Neuronal stem cell (in vitro differentiated cells): ENCODE data around the gene NNT.
"Not testable (repeated sequence)": the region's sequence is repeated elsewhere in the genome, so short reads cannot be mapped to it uniquely, and the experiment has no call there.

ENCODE experiments used
- DNase-seq: peaks from one replicate; pipeline ENCODE4 v3.0.0-alpha.2; 2013; ENCODE audit warnings: low spot score
- H2AFZ ChIP-seq: one replicate; pipeline ENCODE4 v1.6.1; 2013; ENCODE audit warnings: mild to moderate bottlenecking, low read length, inconsistent platforms
- H2AK5ac ChIP-seq: 2 replicates; pipeline ENCODE4 v1.6.1; 2013; ENCODE audit warnings: low read depth, mild to moderate bottlenecking, inconsistent platforms, low read length, moderate library complexity, mixed read lengths
- H2BK120ac ChIP-seq: 2 replicates; pipeline ENCODE4 v1.6.1; 2013; ENCODE audit warnings: low read depth, mild to moderate bottlenecking, inconsistent platforms, low read length, moderate library complexity, mixed read lengths
- H2BK12ac ChIP-seq: one replicate; pipeline ENCODE4 v1.6.1; 2013; ENCODE audit warnings: low read length, inconsistent platforms
- H2BK15ac ChIP-seq: 2 replicates; pipeline ENCODE4 v1.6.1; 2013; ENCODE audit warnings: mild to moderate bottlenecking, low read length, inconsistent platforms, mixed read lengths
- H2BK5ac ChIP-seq: one replicate; pipeline ENCODE4 v1.6.1; 2013; ENCODE audit warnings: inconsistent platforms, mild to moderate bottlenecking, low read length, moderate library complexity
- H3K14ac ChIP-seq: one replicate; pipeline ENCODE4 v1.6.1; 2013; ENCODE audit warnings: low read length, inconsistent platforms
- H3K18ac ChIP-seq: 2 replicates; pipeline ENCODE4 v1.6.1; 2013; ENCODE audit warnings: low read length, inconsistent platforms
- H3K23ac ChIP-seq: 2 replicates; pipeline ENCODE4 v1.6.1; 2013; ENCODE audit warnings: low read depth, mild to moderate bottlenecking, mixed read lengths, low read length, inconsistent platforms; ENCODE audit not compliant: poor library complexity
- H3K27ac ChIP-seq: replicated peaks from 3 replicates; pipeline ENCODE4 v1.5.1; 2013; ENCODE audit warnings: low read length, inconsistent platforms
- H3K27me3 ChIP-seq, 3 experiments: 2 replicates each; pipeline ENCODE4 v1.6.1; 2013; ENCODE audit warnings: low read length in 3 of 3, mild to moderate bottlenecking in 2 of 3, inconsistent platforms in 1 of 3, low read depth in 1 of 3, mixed read lengths in 1 of 3, moderate library complexity in 1 of 3; ENCODE audit not compliant: control insufficient read depth in 3 of 3, insufficient read depth in 3 of 3
- H3K36me3 ChIP-seq, 2 donors: replicated peaks in 1 of 2; 2 replicates each; pipeline ENCODE4 v1.6.1; 2013; ENCODE audit warnings: low read length in 2 of 2; ENCODE audit not compliant: control insufficient read depth in 2 of 2, insufficient read depth in 2 of 2
- H3K4ac ChIP-seq: 2 replicates; pipeline ENCODE4 v1.6.1; 2013; ENCODE audit warnings: inconsistent platforms, mild to moderate bottlenecking, low read length, moderate library complexity
- H3K4me1 ChIP-seq, 2 donors: 1 replicate in 1 of 2; 2 replicates in 1 of 2; pipeline ENCODE4 v1.6.1; 2013; ENCODE audit warnings: low read length in 2 of 2, low read depth in 1 of 2; ENCODE audit not compliant: control insufficient read depth in 2 of 2, insufficient read depth in 1 of 2
- H3K4me2 ChIP-seq: one replicate; pipeline ENCODE4 v1.6.1; 2013; ENCODE audit warnings: mild to moderate bottlenecking, low read length, inconsistent platforms; ENCODE audit not compliant: insufficient read depth, poor library complexity, severe bottlenecking
- H3K4me3 ChIP-seq, 2 donors: 2 replicates each; pipeline ENCODE4 v1.5.1; 2013; ENCODE audit warnings: low read length in 2 of 2, mild to moderate bottlenecking in 2 of 2, inconsistent platforms in 1 of 2, moderate library complexity in 1 of 2
- H3K79me1 ChIP-seq: one replicate; pipeline ENCODE4 v1.6.1; 2013; ENCODE audit warnings: low read depth, mild to moderate bottlenecking, inconsistent platforms, low read length, moderate library complexity
- H3K9ac ChIP-seq: one replicate; pipeline ENCODE4 v1.6.1; 2013; ENCODE audit warnings: mild to moderate bottlenecking, low read depth, low read length, inconsistent platforms; ENCODE audit not compliant: poor library complexity
- H3K9me3 ChIP-seq, 2 donors: replicated peaks in 1 of 2; 2 replicates each; pipeline versions ENCODE3 to v1.6.1; 2013; ENCODE audit warnings: low read length in 2 of 2, mild to moderate bottlenecking in 2 of 2, inconsistent platforms in 1 of 2, low read depth in 1 of 2, mixed read lengths in 1 of 2, moderate library complexity in 1 of 2; ENCODE audit not compliant: control insufficient read depth in 2 of 2, insufficient read depth in 1 of 2
- H4K8ac ChIP-seq: one replicate; pipeline ENCODE4 v1.6.1; 2013; ENCODE audit warnings: low read depth, mild to moderate bottlenecking, inconsistent platforms, low read length, moderate library complexity
- H4K91ac ChIP-seq: one replicate; pipeline ENCODE4 v1.6.1; 2013; ENCODE audit warnings: low read length, low read depth, mild to moderate bottlenecking, inconsistent platforms; ENCODE audit not compliant: poor library complexity
- WGBS, 2 donors: extraction: QIAGEN DNeasy Blood & Tissue Kit; methylation state at CpG; one replicate each; pipeline ENCODE4 v1.1.7; 2013; ENCODE audit warnings: missing lambda C conversion rate in 2 of 2, mixed read lengths in 1 of 2; ENCODE audit not compliant: insufficient read length in 2 of 2, insufficient replicate concordance in 1 of 2; ENCODE audit errors: extremely low coverage in 2 of 2; 5-methylcytosine and 5-hydroxymethylcytosine counted together

The NNT gene

DNA sequence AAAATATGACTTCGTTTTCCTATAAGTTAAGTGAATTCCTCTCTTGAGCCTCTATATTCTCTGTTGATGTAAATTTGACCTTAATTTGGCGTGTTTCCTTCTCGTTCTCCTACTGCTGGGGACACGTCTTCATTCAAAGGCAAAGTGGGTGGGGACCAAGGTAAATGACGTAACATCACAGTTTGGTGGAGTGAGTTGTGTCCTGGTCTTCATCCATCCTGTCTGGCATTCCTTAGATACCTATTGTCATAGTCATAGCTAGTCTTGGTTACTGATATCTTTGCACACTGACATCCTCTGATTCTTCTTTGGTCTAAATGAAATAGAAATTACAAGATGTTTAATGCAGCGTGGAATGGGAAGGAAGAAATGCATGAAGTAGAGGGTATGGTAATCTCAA is 108.5 kb downstream of the NNT start:
- Histone ChIP-seq H3K18ac (no peak overlapping the region), H2BK15ac (no peak overlapping the region), H3K4me1 (no peaks in the 10 kb centered on the region), H3K9me3 (no peaks in the 10 kb centered on the region), H4K8ac (no peak overlapping the region), H3K23ac (no peak overlapping the region), H2AFZ (no peak overlapping the region), H3K4me2 (no peak overlapping the region), H2BK120ac (no peak overlapping the region), H3K27me3 (no peaks in the 10 kb centered on the region), H3K27ac (no peak overlapping the region), H2BK5ac (no peak overlapping the region), H2AK5ac (no peak overlapping the region), H3K4ac (no peak overlapping the region), H3K9ac (no peak overlapping the region), H2BK12ac (no peak overlapping the region), H3K14ac (no peak overlapping the region), H4K91ac (no peak overlapping the region), H3K4me3 (no peak overlapping the region), H3K36me3 (no peaks in the 10 kb centered on the region), H3K79me1 (no peaks in the 10 kb centered on the region)
- no CpG with 5 or more reads among the region's 6 CpGs for WGBS, 2 donors
- DNase-seq: no peak

DNA sequence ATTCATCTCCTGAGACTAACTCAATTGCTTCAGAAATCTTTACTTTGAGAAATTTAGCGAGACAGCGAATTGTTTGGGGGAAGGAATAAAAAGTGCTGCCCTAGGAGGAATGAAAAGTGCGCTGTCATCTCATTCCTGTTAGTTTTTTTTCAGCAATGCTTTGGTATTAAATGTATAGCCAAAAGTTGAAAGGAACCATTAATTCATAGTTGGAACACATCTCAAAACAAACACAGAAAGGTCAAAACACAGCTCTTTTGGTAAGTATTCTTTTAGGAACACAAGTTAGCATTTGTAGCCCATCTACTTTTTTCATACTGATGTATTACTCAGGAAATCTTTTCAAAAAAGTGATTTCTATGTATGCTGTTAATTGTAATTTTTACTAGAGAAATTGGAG is 109.1 kb downstream of the NNT start:
- no peak overlapping the region for H3K27ac ChIP-seq
- H3K4me2 ChIP-seq: no peak overlapping the region
- H3K18ac ChIP-seq: no peak overlapping the region
- H3K4me1 ChIP-seq: no peaks in the 10 kb centered on the region
- H3K14ac ChIP-seq: no peak overlapping the region
- H2BK5ac ChIP-seq: no peak overlapping the region
- no CpG with 5 or more reads among the region's 3 CpGs for whole genome bisulfite sequencing, 2 donors
- H3K23ac ChIP-seq: no peak overlapping the region
- H2BK15ac ChIP-seq: no peak overlapping the region
- H2BK12ac ChIP-seq: no peak overlapping the region
- H2AK5ac ChIP-seq: no peak overlapping the region
- H3K9me3 ChIP-seq: no peaks in the 10 kb centered on the region
- H4K91ac ChIP-seq: no peak overlapping the region
- H3K79me1 ChIP-seq: no peaks in the 10 kb centered on the region
- no peak overlapping the region for H2AFZ ChIP-seq
- no peak overlapping the region for H3K4me3 ChIP-seq
- H2BK120ac ChIP-seq: no peak overlapping the region
- no peaks in the 10 kb centered on the region for H3K27me3 ChIP-seq
- no peak for DNase-seq
- no peak overlapping the region for H4K8ac ChIP-seq
- no peak overlapping the region for H3K4ac ChIP-seq
- no peak overlapping the region for H3K9ac ChIP-seq
- no peaks in the 10 kb centered on the region for H3K36me3 ChIP-seq

DNA sequence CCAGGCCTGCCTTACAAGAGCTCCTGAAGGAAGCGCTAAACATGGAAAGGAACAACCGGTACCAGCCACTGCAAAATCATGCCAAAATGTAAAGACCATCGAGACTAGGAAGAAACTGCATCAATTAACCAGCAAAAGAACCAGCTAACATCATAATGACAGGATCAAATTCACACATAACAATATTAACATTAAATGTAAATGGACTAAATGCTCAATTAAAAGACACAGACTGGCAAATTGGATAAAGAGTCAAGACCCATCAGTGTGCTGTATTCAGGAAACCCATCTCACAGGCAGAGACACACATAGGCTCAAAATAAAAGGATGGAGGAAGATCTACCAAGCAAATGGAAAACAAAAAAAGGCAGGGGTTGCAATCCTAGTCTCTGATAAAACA is 116.8 kb downstream of the NNT start:
- no CpG with 5 or more reads among the region's 3 CpGs for WGBS, 2 donors
- not testable (repeated sequence) for H2AK5ac ChIP-seq, H2AFZ ChIP-seq, H2BK5ac ChIP-seq, H2BK120ac ChIP-seq, H3K4me1 ChIP-seq, H3K4ac ChIP-seq, H3K9me3 ChIP-seq, H3K14ac ChIP-seq, H3K79me1 ChIP-seq, H3K4me2 ChIP-seq, H3K36me3 ChIP-seq, H3K4me3 ChIP-seq, DNase-seq, H3K27me3 ChIP-seq, H4K91ac ChIP-seq, H3K18ac ChIP-seq, H3K9ac ChIP-seq, H3K23ac ChIP-seq, H3K27ac ChIP-seq, H4K8ac ChIP-seq, H2BK12ac ChIP-seq, H2BK15ac ChIP-seq

DNA sequence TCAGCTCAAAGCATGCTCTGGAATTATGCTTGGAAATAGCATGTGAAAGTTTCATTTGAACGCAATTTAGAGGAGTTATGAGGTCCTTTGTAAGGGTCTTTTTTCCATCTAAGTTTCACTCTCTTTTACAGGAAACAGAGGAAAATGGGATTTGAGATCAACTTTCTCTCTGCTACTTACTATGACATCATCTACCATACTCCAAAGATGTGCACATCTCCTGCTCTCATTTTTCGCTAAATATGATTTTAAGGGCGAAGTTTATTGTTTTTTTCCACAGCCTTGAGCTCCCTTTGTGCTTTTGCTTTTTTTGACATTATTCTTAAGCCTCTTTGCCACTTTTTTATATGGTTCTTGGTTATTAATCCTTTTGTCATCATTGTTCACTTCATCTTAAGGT is 125.6 kb downstream of the NNT start:
- no peak overlapping the region for H2BK120ac ChIP-seq

More for the DNA sequence above, 125.6 kb downstream of the NNT start:
- no peak overlapping the region for H3K4me3 ChIP-seq
- H3K27me3 ChIP-seq: no peaks in the 10 kb centered on the region
- H3K18ac ChIP-seq: no peak overlapping the region
- H3K36me3 ChIP-seq: no peaks in the 10 kb centered on the region
- WGBS, 2 donors: no CpG with 5 or more reads among the region's 3 CpGs
- no peaks in the 10 kb centered on the region for H3K79me1 ChIP-seq
- H2BK5ac ChIP-seq: no peak overlapping the region
- H3K14ac ChIP-seq: no peak overlapping the region
- H3K4me1 ChIP-seq: no peaks in the 10 kb centered on the region
- no peaks in the 10 kb centered on the region for H3K9me3 ChIP-seq
- H4K8ac ChIP-seq: no peak overlapping the region
- H3K4me2 ChIP-seq: no peak overlapping the region
- DNase-seq: no peak
- no peak overlapping the region for H3K27ac ChIP-seq
- no peak overlapping the region for H2AK5ac ChIP-seq
- H3K4ac ChIP-seq: no peak overlapping the region
- no peak overlapping the region for H2BK15ac ChIP-seq
- no peak overlapping the region for H3K9ac ChIP-seq
- H2BK12ac ChIP-seq: no peak overlapping the region
- H4K91ac ChIP-seq: no peak overlapping the region
- peak overlapping the region; percentile 43 for H2AFZ ChIP-seq
- no peak overlapping the region for H3K23ac ChIP-seq
